ENCODE measurements around the gene SERPINH1.

SERPINH1 gene

DNA sequence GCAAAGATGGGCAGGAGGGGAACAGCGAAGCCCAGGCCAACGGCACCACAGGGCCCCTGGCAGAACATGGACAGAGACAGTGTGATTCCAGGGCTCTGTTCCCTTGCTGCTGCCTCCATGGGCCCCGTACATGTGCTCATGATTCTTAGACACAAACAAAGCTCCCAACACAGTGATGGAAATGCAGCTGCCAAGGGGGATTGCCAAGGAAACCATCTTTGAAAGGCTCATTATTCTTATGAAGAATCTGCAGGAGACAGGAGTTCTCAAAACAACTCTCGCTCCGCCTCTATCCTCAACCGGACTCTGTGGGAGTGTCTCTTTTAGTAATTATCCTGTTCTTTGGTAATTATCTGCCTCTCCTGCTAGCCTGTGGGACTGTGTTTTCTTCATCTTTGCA, 32.2 kb downstream of the SERPINH1 start:
- H3K27me3 ChIP-seq (ENCODE audit: control insufficient read depth, insufficient read depth, low read length), result no peaks in the 10 kb centered on the region
- H3K36me3 ChIP-seq (ENCODE audit: control insufficient read depth, low read depth, low read length), result no peaks in the 10 kb centered on the region
- H3K9ac ChIP-seq (ENCODE audit: low read length), result no peak overlapping the region
- no peaks in the 10 kb centered on the region for H3K4me1 ChIP-seq (ENCODE audit: control insufficient read depth, low read depth, low read length)
- H3K4me3 ChIP-seq (ENCODE audit: low read length), result no peak overlapping the region
- no peaks in the 10 kb centered on the region for H3K9me3 ChIP-seq (ENCODE audit: control insufficient read depth, low read depth, low read length)
- no peak overlapping the region for H3K27ac ChIP-seq (ENCODE audit: low read length)

DNA sequence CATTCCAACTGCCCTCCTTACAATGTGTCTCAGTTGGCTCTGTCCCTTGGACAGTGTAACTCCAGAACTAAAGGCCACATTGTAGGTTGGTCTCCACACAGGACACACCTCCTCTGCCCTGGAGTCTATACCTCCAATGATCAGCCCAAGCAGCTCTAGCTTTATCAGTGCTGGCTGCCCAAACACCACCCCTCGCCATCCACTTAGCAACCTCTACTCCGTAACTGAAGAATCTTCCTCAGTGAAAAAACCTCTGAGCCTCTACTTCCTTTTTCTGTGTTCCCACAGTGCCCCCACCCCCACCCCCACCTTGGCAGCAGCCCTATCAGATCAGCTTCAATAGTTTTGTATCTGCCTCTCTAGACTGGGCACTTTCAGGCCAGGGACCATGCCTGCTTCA, 33.4 kb downstream of the SERPINH1 start:
- Histone ChIP-seq H3K36me3 (ENCODE audit: control insufficient read depth, low read depth, low read length) (no peaks in the 10 kb centered on the region), H3K9me3 (ENCODE audit: control insufficient read depth, low read depth, low read length) (no peaks in the 10 kb centered on the region), H3K4me3 (ENCODE audit: low read length) (no peak overlapping the region), H3K27me3 (ENCODE audit: control insufficient read depth, insufficient read depth, low read length) (no peaks in the 10 kb centered on the region), H3K4me1 (ENCODE audit: control insufficient read depth, low read depth, low read length) (no peaks in the 10 kb centered on the region), H3K27ac (ENCODE audit: low read length) (no peak overlapping the region), H3K9ac (ENCODE audit: low read length) (no peak overlapping the region)

DNA sequence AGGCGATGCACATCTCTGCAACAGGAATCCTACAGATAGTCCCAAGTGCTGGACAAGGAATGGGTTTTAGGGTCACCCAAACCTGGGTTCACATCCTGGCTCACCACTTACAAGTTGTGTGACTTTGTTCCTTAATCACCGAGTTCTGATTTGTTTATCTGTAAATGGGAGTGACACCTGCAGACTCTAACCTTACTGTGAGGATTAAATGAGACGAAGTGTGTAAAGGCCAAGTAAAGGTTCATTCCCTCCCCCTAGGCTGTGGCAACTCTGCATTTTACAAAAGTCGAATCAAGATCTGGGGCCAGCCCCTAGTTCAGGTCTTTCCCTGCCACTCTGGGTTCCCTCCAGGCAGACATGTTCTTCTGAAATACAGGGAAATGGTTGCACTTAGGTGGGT, 34.9 kb downstream of the SERPINH1 start:
- Histone ChIP-seq H3K9me3 (ENCODE audit: control insufficient read depth, low read depth, low read length) (no peaks in the 10 kb centered on the region), H3K27ac (ENCODE audit: low read length) (no peak overlapping the region), H3K4me1 (ENCODE audit: control insufficient read depth, low read depth, low read length) (no peaks in the 10 kb centered on the region), H3K36me3 (ENCODE audit: control insufficient read depth, low read depth, low read length) (no peaks in the 10 kb centered on the region), H3K27me3 (ENCODE audit: control insufficient read depth, insufficient read depth, low read length) (no peaks in the 10 kb centered on the region), H3K9ac (ENCODE audit: low read length) (no peak overlapping the region), H3K4me3 (ENCODE audit: low read length) (no peak overlapping the region)

DNA sequence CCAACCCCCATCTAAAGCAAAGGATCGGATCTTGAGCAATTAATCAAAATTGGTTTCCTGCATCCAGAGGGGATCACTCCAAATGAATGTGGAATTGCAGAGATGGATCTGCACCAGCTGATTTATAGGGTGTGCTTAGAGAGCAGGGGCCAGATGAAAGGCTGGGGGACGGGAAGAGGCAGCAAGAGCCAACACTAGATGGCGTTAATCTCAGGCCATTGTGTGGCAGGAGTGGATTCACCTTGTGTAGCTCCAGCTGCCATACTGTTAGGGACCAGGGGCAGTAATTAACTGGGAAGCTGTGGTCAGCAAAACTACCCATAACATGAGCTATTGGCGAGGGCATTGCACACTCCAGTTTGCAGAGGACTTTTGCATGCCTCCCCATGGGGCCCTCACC, 35.6 kb downstream of the SERPINH1 start:
- no peaks in the 10 kb centered on the region for H3K4me1 ChIP-seq (ENCODE audit: control insufficient read depth, low read depth, low read length)
- H3K27ac ChIP-seq (ENCODE audit: low read length), result no peak overlapping the region
- H3K36me3 ChIP-seq (ENCODE audit: control insufficient read depth, low read depth, low read length), result no peaks in the 10 kb centered on the region
- H3K27me3 ChIP-seq (ENCODE audit: control insufficient read depth, insufficient read depth, low read length), result no peaks in the 10 kb centered on the region
- H3K9ac ChIP-seq (ENCODE audit: low read length), result no peak overlapping the region
- no peak overlapping the region for H3K4me3 ChIP-seq (ENCODE audit: low read length)
- no peaks in the 10 kb centered on the region for H3K9me3 ChIP-seq (ENCODE audit: control insufficient read depth, low read depth, low read length)

DNA sequence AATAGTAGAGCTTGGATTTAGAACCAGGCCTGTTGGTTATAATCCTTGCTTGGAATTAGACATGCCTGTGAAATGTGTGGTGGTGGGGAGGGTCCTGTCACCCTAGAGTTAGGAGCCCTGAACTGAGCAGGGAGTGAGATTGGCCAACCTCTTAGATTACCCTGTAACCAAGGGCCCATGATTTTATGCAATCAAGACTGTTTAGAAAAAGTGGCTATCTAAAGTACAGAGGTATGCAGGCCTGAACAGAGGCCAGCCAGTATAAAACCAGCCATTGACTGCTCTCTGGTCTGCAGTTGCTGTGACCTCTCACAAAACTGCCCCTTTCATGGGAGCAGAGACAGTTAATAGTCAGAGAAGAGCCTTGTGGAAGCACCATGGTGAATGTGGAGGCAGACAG, 36.2 kb downstream of the SERPINH1 start:
- Histone ChIP-seq H3K27ac (ENCODE audit: low read length) (no peak overlapping the region), H3K4me1 (ENCODE audit: control insufficient read depth, low read depth, low read length) (no peaks in the 10 kb centered on the region), H3K9ac (ENCODE audit: low read length) (no peak overlapping the region), H3K9me3 (ENCODE audit: control insufficient read depth, low read depth, low read length) (no peaks in the 10 kb centered on the region), H3K4me3 (ENCODE audit: low read length) (no peak overlapping the region), H3K27me3 (ENCODE audit: control insufficient read depth, insufficient read depth, low read length) (no peaks in the 10 kb centered on the region), H3K36me3 (ENCODE audit: control insufficient read depth, low read depth, low read length) (no peaks in the 10 kb centered on the region)

DNA sequence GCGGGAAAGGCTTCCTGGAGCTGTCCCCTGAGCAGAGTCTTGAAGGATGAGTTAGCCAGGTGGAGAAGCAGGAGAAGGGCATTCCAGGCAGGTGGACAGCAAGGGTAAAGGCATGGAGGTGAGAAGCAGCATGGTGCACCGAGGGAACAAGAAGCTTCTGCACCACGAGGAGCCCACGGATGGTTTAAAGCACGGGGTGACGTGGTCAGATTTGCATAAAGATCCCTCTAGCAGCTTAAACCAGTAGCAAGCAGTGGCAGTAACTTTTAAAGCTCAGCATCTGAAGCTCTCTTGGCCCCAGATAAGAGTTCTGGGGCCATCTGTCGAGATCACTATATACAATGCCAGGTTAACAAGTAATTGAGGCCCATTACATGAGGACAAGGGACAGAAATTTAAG, 36.8 kb downstream of the SERPINH1 start:
- no peak overlapping the region for H3K4me3 ChIP-seq (ENCODE audit: low read length)
- H3K4me1 ChIP-seq (ENCODE audit: control insufficient read depth, low read depth, low read length), result no peaks in the 10 kb centered on the region
- no peaks in the 10 kb centered on the region for H3K36me3 ChIP-seq (ENCODE audit: control insufficient read depth, low read depth, low read length)
- H3K9ac ChIP-seq (ENCODE audit: low read length), result no peak overlapping the region
- H3K9me3 ChIP-seq (ENCODE audit: control insufficient read depth, low read depth, low read length), result no peaks in the 10 kb centered on the region
- H3K27ac ChIP-seq (ENCODE audit: low read length), result no peak overlapping the region
- no peaks in the 10 kb centered on the region for H3K27me3 ChIP-seq (ENCODE audit: control insufficient read depth, insufficient read depth, low read length)

DNA sequence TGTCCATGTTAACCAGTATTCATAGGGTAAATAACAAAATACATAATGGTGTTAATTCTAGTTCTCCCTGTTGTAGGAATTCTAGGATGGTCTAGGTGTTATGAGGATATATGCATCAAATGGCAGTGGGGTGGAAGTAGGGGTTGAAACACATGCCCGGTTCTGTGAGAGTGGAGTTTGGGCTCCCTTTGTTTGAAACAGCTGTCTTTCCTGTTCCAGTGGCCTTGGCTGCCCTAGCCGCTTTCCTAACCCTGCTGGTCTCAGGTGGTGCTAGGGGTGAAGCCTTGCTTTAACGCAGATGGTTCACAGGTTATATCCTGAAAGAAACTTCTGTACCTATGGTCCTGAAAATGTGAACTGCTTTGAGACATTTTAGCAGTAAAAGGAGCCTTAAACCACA, 38.3 kb downstream of the SERPINH1 start:
- Histone ChIP-seq H3K4me3 (ENCODE audit: low read length) (no peak overlapping the region), H3K27me3 (ENCODE audit: control insufficient read depth, insufficient read depth, low read length) (no peaks in the 10 kb centered on the region), H3K36me3 (ENCODE audit: control insufficient read depth, low read depth, low read length) (no peaks in the 10 kb centered on the region), H3K9me3 (ENCODE audit: control insufficient read depth, low read depth, low read length) (no peaks in the 10 kb centered on the region), H3K27ac (ENCODE audit: low read length) (no peak overlapping the region), H3K9ac (ENCODE audit: low read length) (no peak overlapping the region), H3K4me1 (ENCODE audit: control insufficient read depth, low read depth, low read length) (no peaks in the 10 kb centered on the region)

DNA sequence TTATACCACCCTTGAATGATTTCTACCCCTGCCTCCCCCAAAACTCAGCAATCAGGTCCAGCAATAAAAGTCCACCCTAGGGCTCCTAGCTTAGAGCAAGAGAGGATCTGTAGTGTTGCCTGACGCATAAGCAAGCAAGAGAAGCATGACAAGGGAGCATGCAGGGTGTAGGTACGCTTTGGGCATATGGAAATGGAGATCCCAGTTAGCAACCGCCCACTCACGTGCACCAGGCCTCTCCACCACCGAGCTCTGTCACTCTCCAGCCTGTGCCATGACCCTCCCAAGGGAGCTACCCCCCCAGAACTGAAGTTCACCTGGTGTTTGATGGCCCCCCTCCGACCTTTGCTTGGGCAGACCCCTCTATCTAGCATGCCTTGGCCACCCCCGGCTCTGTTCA, 39.4 kb downstream of the SERPINH1 start:
- no peaks in the 10 kb centered on the region for H3K27me3 ChIP-seq (ENCODE audit: control insufficient read depth, insufficient read depth, low read length)
- H3K9ac ChIP-seq (ENCODE audit: low read length), result no peak overlapping the region
- no peak overlapping the region for H3K4me3 ChIP-seq (ENCODE audit: low read length)
- H3K4me1 ChIP-seq (ENCODE audit: control insufficient read depth, low read depth, low read length), result no peaks in the 10 kb centered on the region
- H3K27ac ChIP-seq (ENCODE audit: low read length), result no peak overlapping the region
- H3K9me3 ChIP-seq (ENCODE audit: control insufficient read depth, low read depth, low read length), result no peaks in the 10 kb centered on the region
- no peaks in the 10 kb centered on the region for H3K36me3 ChIP-seq (ENCODE audit: control insufficient read depth, low read depth, low read length)

DNA sequence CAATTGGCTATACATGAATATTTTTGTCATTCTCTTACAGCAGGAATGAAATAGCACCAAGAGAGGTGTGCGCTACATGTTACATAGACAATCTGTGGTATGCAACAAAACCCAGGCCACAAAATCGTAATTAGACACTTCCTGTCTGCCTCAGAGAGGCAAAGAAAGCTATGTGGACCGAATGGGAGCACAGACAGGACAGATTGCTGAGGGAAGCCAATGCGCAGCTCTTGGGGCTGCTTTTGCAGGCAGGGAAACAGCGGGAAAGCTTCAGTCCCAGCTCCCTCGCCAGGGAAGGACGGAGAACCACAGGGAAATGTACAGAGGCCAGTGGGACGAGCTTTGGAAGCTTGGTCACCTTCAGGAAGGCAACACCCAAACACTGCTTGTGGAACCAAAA, 40.9 kb downstream of the SERPINH1 start:
- no peaks in the 10 kb centered on the region for H3K9me3 ChIP-seq (ENCODE audit: control insufficient read depth, low read depth, low read length)
- no peaks in the 10 kb centered on the region for H3K4me1 ChIP-seq (ENCODE audit: control insufficient read depth, low read depth, low read length)
- no peaks in the 10 kb centered on the region for H3K36me3 ChIP-seq (ENCODE audit: control insufficient read depth, low read depth, low read length)
- H3K27ac ChIP-seq (ENCODE audit: low read length), result no peak overlapping the region
- no peak overlapping the region for H3K4me3 ChIP-seq (ENCODE audit: low read length)
- H3K27me3 ChIP-seq (ENCODE audit: control insufficient read depth, insufficient read depth, low read length), result no peaks in the 10 kb centered on the region
- H3K9ac ChIP-seq (ENCODE audit: low read length), result no peak overlapping the region

DNA sequence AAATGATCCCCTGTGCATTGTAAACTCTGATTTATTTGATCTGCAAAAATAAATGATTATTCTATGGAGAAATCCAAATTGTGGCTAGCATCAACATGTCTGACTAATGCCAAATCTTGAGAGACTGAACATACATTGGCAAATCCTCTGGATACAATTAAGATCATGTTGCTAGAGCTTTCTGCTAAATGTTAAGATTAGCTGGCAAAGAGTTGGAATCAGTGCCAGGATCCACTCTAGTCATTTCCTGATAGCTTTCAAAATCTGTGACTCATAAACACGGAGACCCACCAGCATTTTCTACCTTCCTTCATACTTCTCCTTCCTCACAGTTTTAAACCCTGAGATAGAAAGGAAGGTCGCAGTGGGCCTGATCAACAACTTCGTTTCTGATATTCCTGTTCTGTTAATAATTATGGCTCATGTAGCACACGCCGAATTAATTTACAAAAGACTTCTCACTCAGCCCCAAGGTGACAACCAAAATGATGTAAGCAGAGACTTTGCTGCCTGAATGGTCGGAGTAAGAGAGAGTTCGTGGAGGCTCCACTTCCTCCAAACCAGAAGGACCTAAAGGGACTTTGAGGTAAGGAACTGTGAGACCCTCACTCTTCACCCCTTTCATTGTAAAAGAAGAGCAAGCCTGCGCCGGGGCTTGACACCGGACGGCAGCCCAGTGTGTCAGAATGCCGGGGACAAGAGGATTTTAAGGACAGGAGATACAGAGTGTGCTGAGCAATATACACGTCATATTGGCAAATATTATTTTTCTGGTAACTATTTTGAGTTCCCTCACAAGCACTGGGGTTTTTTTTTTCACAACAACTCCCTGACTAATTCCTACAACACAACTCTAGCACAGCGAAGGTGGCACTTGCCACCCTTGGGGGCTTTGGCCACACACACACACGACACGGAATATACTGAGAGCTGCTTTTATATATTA, 42.0 kb downstream of the SERPINH1 start:
- H3K9me3 ChIP-seq (ENCODE audit: control insufficient read depth, low read depth, low read length), result no peaks in the 10 kb centered on the region
- no peaks in the 10 kb centered on the region for H3K4me1 ChIP-seq (ENCODE audit: control insufficient read depth, low read depth, low read length)
- H3K27ac ChIP-seq (ENCODE audit: low read length), result no peak overlapping the region
- H3K27me3 ChIP-seq (ENCODE audit: control insufficient read depth, insufficient read depth, low read length), result no peaks in the 10 kb centered on the region
- no peak overlapping the region for H3K4me3 ChIP-seq (ENCODE audit: low read length)
- H3K9ac ChIP-seq (ENCODE audit: low read length), result no peak overlapping the region
- H3K36me3 ChIP-seq (ENCODE audit: control insufficient read depth, low read depth, low read length), result no peaks in the 10 kb centered on the region

DNA sequence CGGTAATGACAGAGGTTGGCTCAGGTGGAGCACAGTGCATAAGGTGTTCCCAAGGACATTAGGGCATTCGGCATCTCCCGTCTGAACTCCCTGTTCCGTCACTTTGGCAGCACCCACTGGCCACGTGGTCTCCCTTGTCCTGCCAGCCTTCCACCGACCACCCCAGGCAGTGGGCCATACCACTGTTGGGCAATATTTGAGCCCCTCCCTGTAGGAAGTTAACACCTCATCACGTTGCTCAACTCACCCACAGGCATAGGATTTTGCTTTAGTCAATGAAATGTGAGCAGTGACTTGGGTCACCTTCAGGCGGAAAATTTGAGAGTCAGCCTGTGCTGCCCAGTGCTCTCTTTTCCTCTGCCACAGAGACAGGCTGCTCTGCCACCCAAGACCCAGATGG, 44.0 kb downstream of the SERPINH1 start:
- Histone ChIP-seq H3K9me3 (ENCODE audit: control insufficient read depth, low read depth, low read length) (no peaks in the 10 kb centered on the region), H3K4me1 (ENCODE audit: control insufficient read depth, low read depth, low read length) (no peaks in the 10 kb centered on the region), H3K9ac (ENCODE audit: low read length) (no peak overlapping the region), H3K4me3 (ENCODE audit: low read length) (no peak overlapping the region), H3K27me3 (ENCODE audit: control insufficient read depth, insufficient read depth, low read length) (no peaks in the 10 kb centered on the region), H3K27ac (ENCODE audit: low read length) (no peak overlapping the region), H3K36me3 (ENCODE audit: control insufficient read depth, low read depth, low read length) (no peaks in the 10 kb centered on the region)

DNA sequence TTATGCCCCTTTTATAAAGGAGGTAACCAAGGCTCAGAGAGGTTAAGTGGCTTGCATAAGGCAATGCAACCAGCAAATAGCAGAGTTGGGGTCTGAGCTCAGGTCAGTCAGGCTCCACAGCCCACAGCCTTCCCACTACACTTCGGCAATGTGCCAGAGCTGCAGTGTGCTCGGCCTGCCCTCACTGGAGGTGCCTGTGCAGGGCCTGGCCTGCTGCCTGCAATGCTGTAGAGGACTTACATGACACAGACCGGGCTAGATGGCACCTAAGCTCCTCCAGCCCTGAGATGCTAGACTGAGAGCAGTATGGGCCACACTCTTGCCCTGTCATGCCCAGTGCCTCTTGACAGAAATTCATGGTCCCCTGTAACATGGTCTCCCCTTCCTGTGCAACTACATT, 49.8 kb downstream of the SERPINH1 start:
- no peaks in the 10 kb centered on the region for H3K27me3 ChIP-seq (ENCODE audit: control insufficient read depth, insufficient read depth, low read length)
- no peak overlapping the region for H3K9ac ChIP-seq (ENCODE audit: low read length)
- no peaks in the 10 kb centered on the region for H3K4me1 ChIP-seq (ENCODE audit: control insufficient read depth, low read depth, low read length)
- no peaks in the 10 kb centered on the region for H3K36me3 ChIP-seq (ENCODE audit: control insufficient read depth, low read depth, low read length)
- H3K9me3 ChIP-seq (ENCODE audit: control insufficient read depth, low read depth, low read length), result no peaks in the 10 kb centered on the region
- no peak overlapping the region for H3K4me3 ChIP-seq (ENCODE audit: low read length)
- H3K27ac ChIP-seq (ENCODE audit: low read length), result no peak overlapping the region
